Stimulated activated CD8-positive, alpha-beta memory T cell treated with anti-CD3 and anti-CD28 coated beads, Interleukin-15, amount 100 ng/mL, for 48 hours (primary cell): ENCODE data around the gene SKA3.
"Not testable (repeated sequence)": the region's sequence is repeated elsewhere in the genome, so short reads cannot be mapped to it uniquely, and the experiment has no call there.

Experiments used
- DNase-seq, 2 donors: peaks; one replicate each; pipeline ENCODE4 v3.0.0-alpha.2; 2020; ENCODE audit warnings: low read depth in 2 of 2

SKA3 gene

GRCh38 chr13:21171420-21171819, 4.9 kb downstream of the SKA3 start:
- no peak for DNase-seq

- DNase-seq: not testable (repeated sequence)
Observed at GRCh38 chr13:21165606-21166005, 10.7 kb downstream of the SKA3 start.

GRCh38 chr13:21164631-21165030, 11.7 kb downstream of the SKA3 start:
- DNase-seq: no peak

GRCh38 chr13:21152251-21152899, 24.0 kb downstream of the SKA3 start:
- DNase-seq: no peak

GRCh38 chr13:21150013-21150412, 26.3 kb downstream of the SKA3 start:
- no peak for DNase-seq

- no peak for DNase-seq
Observed at GRCh38 chr13:21149568-21149967, 26.8 kb downstream of the SKA3 start.

- DNase-seq: no peak
Observed at GRCh38 chr13:21148557-21149258, 27.6 kb downstream of the SKA3 start.

- DNase-seq: no peak
Observed at GRCh38 chr13:21147827-21148226, 28.5 kb downstream of the SKA3 start.

GRCh38 chr13:21142766-21143165, 33.6 kb downstream of the SKA3 start:
- no peak for DNase-seq

- no peak for DNase-seq
Observed at GRCh38 chr13:21139374-21139773, 37.0 kb downstream of the SKA3 start.

- no peak for DNase-seq
Observed at GRCh38 chr13:21138561-21138960, 37.8 kb downstream of the SKA3 start.

- no peak for DNase-seq
Observed at GRCh38 chr13:21137696-21138095, 38.7 kb downstream of the SKA3 start.

GRCh38 chr13:21135833-21136232, 40.5 kb downstream of the SKA3 start:
- DNase-seq: not testable (repeated sequence)

GRCh38 chr13:21134475-21134874, 41.9 kb downstream of the SKA3 start:
- DNase-seq: no peak

- no peak for DNase-seq
Observed at GRCh38 chr13:21133077-21133476, 43.3 kb downstream of the SKA3 start.

GRCh38 chr13:21130116-21130515, 46.2 kb downstream of the SKA3 start:
- no peak for DNase-seq

- no peak for DNase-seq
Observed at GRCh38 chr13:21124852-21125251, 51.5 kb downstream of the SKA3 start.

GRCh38 chr13:21123956-21124355, 52.4 kb downstream of the SKA3 start:
- DNase-seq: no peak

- DNase-seq: no peak
Observed at GRCh38 chr13:21121616-21122015, 54.7 kb downstream of the SKA3 start.

- DNase-seq: no peak
Observed at GRCh38 chr13:21120191-21120590, 56.2 kb downstream of the SKA3 start.

GRCh38 chr13:21119526-21119925, 56.8 kb downstream of the SKA3 start:
- DNase-seq: no peak

GRCh38 chr13:21118180-21118579, 58.2 kb downstream of the SKA3 start:
- DNase-seq: no peak

- DNase-seq: no peak
Observed at GRCh38 chr13:21117104-21117809, 59.1 kb downstream of the SKA3 start.
